PC-3 (cell line): ENCODE measurements around the gene STARD10. TPM values are rescaled to one million over a fixed set of nuclear protein-coding genes. Genes with fewer than 3 reads are reported as not detected.

Source experiments
- ATAC-seq: fragments of 200-7000 bp; cut with Tn5 transposase; 2 replicates; pipeline ENCODE4 v1.9.1; 2020; ENCODE audit warnings: mild to moderate bottlenecking, moderate library complexity
- BruUV-seq: library from RNA; stranded (reverse); fragments of 400-500 nt; replicated peaks from 2 replicates; lab custom pipeline; 2021; lab: Mats Ljungman, UMichigan
- CTCF ChIA-PET: fragments of 300-600 bp; sonication (Branson Sonifier 250); formaldehyde crosslinking; loops from one replicate; lab custom pipeline; 2022; ENCODE audit warnings: antibody characterized with exemption; lab: Charles Lee
- POLR2A ChIA-PET: fragments of 300-600 bp; sonication (Branson Sonifier 250); formaldehyde crosslinking; loops from one replicate; lab custom pipeline; 2022; ENCODE audit warnings: antibody characterized with exemption; ENCODE audit not compliant: unreplicated experiment; lab: Charles Lee
- DNase-seq: peaks from one replicate; pipeline ENCODE4 v3.0.0-alpha.2; 2015
- H2AFZ ChIP-seq: fragments of 300-600 bp; sonication (generic); 2 replicates; pipeline ENCODE4 v1.6.0; 2016; ENCODE audit warnings: antibody characterized with exemption, low read length
- H3F3A ChIP-seq: fragments of 300-600 bp; sonication (generic); one replicate; pipeline ENCODE4 v1.6.0; 2017; ENCODE audit warnings: antibody characterized with exemption, low read length, control low read depth, mild to moderate bottlenecking; ENCODE audit not compliant: unreplicated experiment
- H3K27ac ChIP-seq: fragments of 300-600 bp; sonication (generic); 2 replicates; pipeline ENCODE4 v1.5.1; 2016; ENCODE audit warnings: mild to moderate bottlenecking, low read length
- H3K27me3 ChIP-seq: fragments of 300-600 bp; sonication (generic); 2 replicates; pipeline ENCODE4 v1.6.1; 2016; ENCODE audit warnings: low read length, mixed read lengths
- H3K36me3 ChIP-seq: fragments of 300-600 bp; sonication (generic); 2 replicates; pipeline ENCODE4 v1.6.1; 2016; ENCODE audit warnings: low read depth, mixed run types, low read length, mixed read lengths
- H3K4me1 ChIP-seq: fragments of 300-600 bp; sonication (generic); 2 replicates; pipeline ENCODE4 v1.5.1; 2016; ENCODE audit warnings: low read length; ENCODE audit not compliant: insufficient read depth
- H3K4me2 ChIP-seq: fragments of 300-600 bp; sonication (generic); 2 replicates; pipeline ENCODE4 v1.6.0; 2016; ENCODE audit warnings: low read length
- H3K4me3 ChIP-seq: fragments of 300-600 bp; sonication (generic); 2 replicates; pipeline ENCODE4 v1.5.1; 2016; ENCODE audit warnings: mild to moderate bottlenecking, low read length, mixed read lengths
- H3K79me2 ChIP-seq: fragments of 300-600 bp; sonication (generic); 2 replicates; pipeline ENCODE4 v1.6.1; 2017; ENCODE audit warnings: low read length, mixed read lengths
- H3K9ac ChIP-seq: fragments of 300-600 bp; sonication (generic); 2 replicates; pipeline ENCODE4 v1.6.0; 2016; ENCODE audit warnings: mild to moderate bottlenecking, low read length
- H3K9me2 ChIP-seq: fragments of 300-600 bp; sonication (generic); replicated peaks from 2 replicates; pipeline ENCODE4 v1.6.1; 2016; ENCODE audit warnings: mixed run types, low read length, mixed read lengths
- H3K9me3 ChIP-seq: fragments of 300-600 bp; sonication (generic); 2 replicates; pipeline ENCODE4 v1.6.1; 2016; ENCODE audit warnings: low read length, mixed read lengths
- H4K20me1 ChIP-seq: fragments of 300-600 bp; sonication (generic); 2 replicates; pipeline ENCODE4 v1.6.1; 2016; ENCODE audit warnings: low read length, mixed read lengths
- CTCF ChIP-seq: fragments of 300-600 bp; sonication (generic); conservative IDR thresholded peaks from 2 replicates; pipeline ENCODE4 v1.5.1; 2017; ENCODE audit warnings: antibody characterized with exemption, low read depth, mild to moderate bottlenecking, low read length
- EZH2 ChIP-seq: fragments of 300-600 bp; sonication (generic); IDR thresholded peaks from one replicate; pipeline ENCODE4 v1.6.1; 2017; ENCODE audit warnings: antibody characterized with exemption, mild to moderate bottlenecking, low read length; ENCODE audit not compliant: unreplicated experiment
- EZH2phosphoT487 ChIP-seq: fragments of 300-600 bp; sonication (generic); IDR thresholded peaks from 2 replicates; pipeline ENCODE4 v1.6.1; 2018; ENCODE audit warnings: mild to moderate bottlenecking, antibody characterized with exemption, low read length, borderline replicate concordance
- intact Hi-C: fragments of 100-400 bp; cut with micrococcal nuclease; formaldehyde crosslinking; loops from 2 replicates; pipeline ENCODE4 v1.9.0; 2023
- total RNA-seq: library from RNA; depleted of rRNA; stranded (reverse); fragments of >200 nt; gene quantifications from 2 replicates; pipeline ENCODE4 v1.2.3, GENCODE V29; 2014

STARD10 gene
- total RNA-seq, 1 experiment from 2014 or later = 284 TPM

- CTCF ChIA-PET = no interaction called here
- Histone ChIP-seq H3K79me2 (no peaks in the 10 kb centered on the region), H3K4me1 (no peaks in the 10 kb centered on the region), H3K9ac (no peak overlapping the region), H2AFZ (no peak overlapping the region), H4K20me1 (no peaks in the 10 kb centered on the region), H3F3A (no peaks in the 10 kb centered on the region), H3K4me3 (no peak overlapping the region), H3K9me2 (no peaks in the 10 kb centered on the region), H3K36me3 (no peaks in the 10 kb centered on the region), H3K27me3 (no peaks in the 10 kb centered on the region), H3K4me2 (no peak overlapping the region), H3K9me3 (no peaks in the 10 kb centered on the region), H3K27ac (no peak overlapping the region)
- DNase-seq (no peak), ATAC-seq (no peak)
- intact Hi-C loops = no loop called here
- POLR2A ChIA-PET = no interaction called here
- no peak for TF ChIP-seq CTCF
- TF ChIP-seq EZH2phosphoT487 = no peak
- no peak for TF ChIP-seq EZH2
- BruUV-seq = no TSS peak
Measured at GRCh38 chr11:72767203-72768062, 26.4 kb downstream of the STARD10 start.

GRCh38 chr11:72766152-72766902 lies 27.5 kb downstream of the STARD10 start:
- Histone ChIP-seq H3K4me1 (no peaks in the 10 kb centered on the region), H3K36me3 (no peaks in the 10 kb centered on the region), H3K9me2 (no peaks in the 10 kb centered on the region), H3K27me3 (no peaks in the 10 kb centered on the region), H3K9me3 (no peaks in the 10 kb centered on the region), H3F3A (no peaks in the 10 kb centered on the region), H4K20me1 (no peaks in the 10 kb centered on the region), H3K79me2 (no peaks in the 10 kb centered on the region), H3K27ac (no peak overlapping the region), H3K4me2 (no peak overlapping the region), H3K9ac (no peak overlapping the region), H2AFZ (no peak overlapping the region), H3K4me3 (no peak overlapping the region)
- intact Hi-C loops = no loop called here
- BruUV-seq = no TSS peak
- ATAC-seq (no peak), DNase-seq (no peak)
- ChIA-PET POLR2A (no interaction called here), CTCF (no interaction called here)
- no peak for TF ChIP-seq EZH2
- TF ChIP-seq EZH2phosphoT487 = no peak
- TF ChIP-seq CTCF = no peak

GRCh38 chr11:72764503-72764902 lies 29.3 kb downstream of the STARD10 start:
- H3K9ac ChIP-seq = no peak overlapping the region
- DNase-seq (no peak), ATAC-seq (no peak)
- no peaks in the 10 kb centered on the region for H3K79me2 ChIP-seq
- no peak overlapping the region for H3K4me2 ChIP-seq
- no peaks in the 10 kb centered on the region for H3F3A ChIP-seq
- H3K4me3 ChIP-seq = no peak overlapping the region
- CTCF ChIA-PET = no interaction called here
- intact Hi-C loops = no loop called here
- H3K27ac ChIP-seq = no peak overlapping the region
- no peaks in the 10 kb centered on the region for H3K27me3 ChIP-seq
- H3K9me3 ChIP-seq = no peaks in the 10 kb centered on the region
- H2AFZ ChIP-seq = no peak overlapping the region
- no peaks in the 10 kb centered on the region for H4K20me1 ChIP-seq
- no peaks in the 10 kb centered on the region for H3K9me2 ChIP-seq
- no peak for TF ChIP-seq EZH2
- no peak for TF ChIP-seq EZH2phosphoT487
- no peak for TF ChIP-seq CTCF
- no peaks in the 10 kb centered on the region for H3K36me3 ChIP-seq
- H3K4me1 ChIP-seq = no peaks in the 10 kb centered on the region
- no TSS peak for BruUV-seq
- POLR2A ChIA-PET = no interaction called here
